IMR-90 (cell line): Measurements from ENCODE around the gene FBRSL1. TPM values are rescaled to one million over a fixed set of nuclear protein-coding genes. Genes with fewer than 3 reads are reported as not detected.

Source experiments
- ATAC-seq: fragments of 200-7000 bp; cut with Tn5 transposase; 2 replicates; pipeline ENCODE4 v1.9.1; 2020; ENCODE audit warnings: low read depth, mild to moderate bottlenecking, moderate library complexity
- BruUV-seq: library from RNA; stranded (reverse); fragments of 400-500 nt; replicated peaks from 2 replicates; lab custom pipeline; 2021; lab: Mats Ljungman, UMichigan
- CTCF ChIA-PET: fragments of 300-600 bp; formaldehyde crosslinking; extraction: SDS; loops from one replicate; lab custom pipeline; 2021; ENCODE audit warnings: antibody characterized with exemption; lab: Yijun Ruan, JAX
- POLR2A ChIA-PET: fragments of 300-600 bp; sonication (Branson Sonifier 250); formaldehyde crosslinking; loops from one replicate; lab custom pipeline; 2022; ENCODE audit warnings: antibody characterized with exemption; ENCODE audit not compliant: unreplicated experiment; lab: Charles Lee
- DNase-seq: peaks from one replicate; pipeline ENCODE4 v3.0.0; 2013
- H2AFZ ChIP-seq: replicated peaks from 2 replicates; pipeline ENCODE3; 2013; ENCODE audit warnings: low read length, mild to moderate bottlenecking; ENCODE audit not compliant: poor library complexity
- H2AK5ac ChIP-seq: 2 replicates; pipeline ENCODE4 v1.6.1; 2013; ENCODE audit warnings: low read depth, low read length, inconsistent platforms
- H2AK9ac ChIP-seq: replicated peaks from 2 replicates; pipeline ENCODE3; 2013; ENCODE audit warnings: mild to moderate bottlenecking, low read depth, low read length, moderate library complexity; ENCODE audit not compliant: poor library complexity
- H2BK120ac ChIP-seq: 2 replicates; pipeline ENCODE4 v1.6.1; 2013; ENCODE audit warnings: low read depth, low read length, inconsistent platforms
- H2BK15ac ChIP-seq: 3 replicates; pipeline ENCODE4 v1.6.1; 2013; ENCODE audit warnings: low read depth, low read length, inconsistent platforms
- H2BK20ac ChIP-seq: 2 replicates; pipeline ENCODE4 v1.6.1; 2013; ENCODE audit warnings: low read depth, mild to moderate bottlenecking, inconsistent platforms, low read length, moderate library complexity
- H2BK5ac ChIP-seq: 2 replicates; pipeline ENCODE4 v1.6.1; 2013; ENCODE audit warnings: mild to moderate bottlenecking, low read depth, low read length, inconsistent platforms; ENCODE audit not compliant: poor library complexity, severe bottlenecking
- H3K14ac ChIP-seq: replicated peaks from 2 replicates; pipeline ENCODE4 v1.6.1; 2013; ENCODE audit warnings: low read depth, low read length, inconsistent platforms
- H3K18ac ChIP-seq: 2 replicates; pipeline ENCODE4 v1.6.1; 2013; ENCODE audit warnings: low read depth, low read length, control low read depth
- H3K23ac ChIP-seq: 2 replicates; pipeline ENCODE4 v1.6.1; 2013; ENCODE audit warnings: low read depth, low read length, inconsistent platforms
- H3K27ac ChIP-seq: 2 replicates; pipeline ENCODE4 v1.5.1; 2013; ENCODE audit warnings: mild to moderate bottlenecking, control low read depth, low read length; ENCODE audit not compliant: insufficient read depth
- H3K27me3 ChIP-seq: 2 replicates; pipeline ENCODE4 v1.6.1; 2013; ENCODE audit warnings: low read length; ENCODE audit not compliant: control insufficient read depth, insufficient read depth
- H3K36me3 ChIP-seq: 2 replicates; pipeline ENCODE4 v1.6.1; 2013; ENCODE audit warnings: low read length, mixed read lengths; ENCODE audit not compliant: control insufficient read depth, insufficient read depth
- H3K4ac ChIP-seq: 2 replicates; pipeline ENCODE4 v1.6.1; 2013; ENCODE audit warnings: low read depth, low read length, inconsistent platforms
- H3K4me1 ChIP-seq: 2 replicates; pipeline ENCODE4 v1.6.1; 2013; ENCODE audit warnings: low read length, mixed read lengths; ENCODE audit not compliant: control insufficient read depth, insufficient read depth
- H3K4me2 ChIP-seq: 2 replicates; pipeline ENCODE4 v1.6.1; 2013; ENCODE audit warnings: low read depth, mild to moderate bottlenecking, control low read depth, low read length, moderate library complexity
- H3K4me3 ChIP-seq: 2 replicates; pipeline ENCODE4 v1.5.1; 2013; ENCODE audit warnings: low read depth, mild to moderate bottlenecking, control low read depth, low read length, moderate library complexity; ENCODE audit not compliant: insufficient read depth
- H3K56ac ChIP-seq: 2 replicates; pipeline ENCODE4 v1.6.1; 2013; ENCODE audit warnings: low read length, inconsistent platforms; ENCODE audit not compliant: insufficient read depth; ENCODE audit errors: extremely low read depth
- H3K79me1 ChIP-seq, 2 experiments: 2 replicates each; pipeline ENCODE4 v1.6.1; 2013; ENCODE audit warnings: low read length in 2 of 2, inconsistent platforms in 1 of 2, low read depth in 1 of 2
- H3K9ac ChIP-seq: 2 replicates; pipeline ENCODE4 v1.6.1; 2013; ENCODE audit warnings: low read depth, low read length, control low read depth
- H3K9me1 ChIP-seq: 2 replicates; pipeline ENCODE4 v1.6.1; 2013; ENCODE audit warnings: low read length, inconsistent platforms; ENCODE audit not compliant: insufficient read depth
- H3K9me3 ChIP-seq: 2 replicates; pipeline ENCODE4 v1.6.1; 2013; ENCODE audit warnings: low read length; ENCODE audit not compliant: control insufficient read depth, insufficient read depth
- H4K20me1 ChIP-seq: 2 replicates; pipeline ENCODE4 v1.6.1; 2013; ENCODE audit warnings: low read length, inconsistent platforms; ENCODE audit not compliant: insufficient read depth
- H4K5ac ChIP-seq: 2 replicates; pipeline ENCODE4 v1.6.1; 2013; ENCODE audit warnings: mild to moderate bottlenecking, low read depth, low read length, control low read depth
- H4K8ac ChIP-seq, 2 experiments: 2 replicates each; pipeline ENCODE4 v1.6.1; 2013; ENCODE audit warnings: low read depth in 2 of 2, low read length in 2 of 2, control low read depth in 1 of 2, inconsistent platforms in 1 of 2
- H4K91ac ChIP-seq: 2 replicates; pipeline ENCODE4 v1.6.1; 2013; ENCODE audit warnings: low read depth, low read length, inconsistent platforms; ENCODE audit not compliant: insufficient read depth
- FOS ChIP-seq: fragments of 150-350 bp; IDR thresholded peaks from 2 replicates; pipeline ENCODE4 v1.6.1; 2016; ENCODE audit warnings: low read depth, low read length
- USF2 ChIP-seq: fragments of 150-350 bp; IDR thresholded peaks from 2 replicates; pipeline ENCODE4 v1.6.1; 2017; ENCODE audit warnings: mild to moderate bottlenecking, antibody characterized with exemption, low read length, low read depth
- WGBS, 2 experiments: methylation state at CpG; one replicate each; pipeline versions ENCODE4 v1.1.5 to v1.1.7; 2013; ENCODE audit warnings: missing lambda C conversion rate in 2 of 2; ENCODE audit not compliant: insufficient read length in 1 of 2; ENCODE audit errors: extremely low coverage in 2 of 2; 5-methylcytosine and 5-hydroxymethylcytosine counted together
- dilution Hi-C: fragments of 300-500 bp; cut with HindIII; formaldehyde crosslinking; loops from one replicate; pipeline ENCODE4 v1.14.3; 2018; ENCODE audit warnings: low sequenced_read_pairs; ENCODE audit not compliant: unreplicated experiment
- in situ Hi-C: fragments of 300-500 bp; cut with MboI; formaldehyde crosslinking; loops from 3 replicates; pipeline ENCODE4 v1.14.3; 2019; ENCODE audit warnings: low sequenced_read_pairs, inconsistent platforms, mixed read lengths
- intact Hi-C: fragments of 100-400 bp; cut with micrococcal nuclease; formaldehyde crosslinking; loops from 2 replicates; pipeline ENCODE4 v1.10.0; 2022
- polyA plus RNA-seq, 3 experiments: library from polyadenylated mRNA; depleted of rRNA; stranded (reverse); fragments of >200 nt; gene quantifications; 2 replicates each; pipeline ENCODE4 v1.2.3, GENCODE V29; 2012; ENCODE audit warnings: low replicate concordance in 1 of 3
- total RNA-seq: library from RNA; depleted of rRNA; stranded (reverse); fragments of >200 nt; gene quantifications from 2 replicates; pipeline ENCODE4 v1.2.3, GENCODE V29; 2012

FBRSL1 gene
- total and polyA plus RNA-seq, 2 of the 4 experiments (the other 2 are of a cell fraction) = 0.36 to 10.8 TPM

GRCh38 chr12:132455565-132455964 is 34.4 kb upstream of the FBRSL1 start:
- Histone ChIP-seq H3K56ac (no peak overlapping the region), H3K9me3 (peaks cover 3% of the 10 kb centered on the region; the same call in 1 of the 2 replicates), H2BK20ac (no peak overlapping the region), H2AK9ac (no peak overlapping the region), H2AK5ac (no peak overlapping the region), H2BK15ac (no peak overlapping the region), H3K4me1 (no peaks in the 10 kb centered on the region), H3K9me1 (peaks cover 4% of the 10 kb centered on the region; the same call in 1 of the 2 replicates), H3K4me2 (no peak overlapping the region), H2BK120ac (no peak overlapping the region), H2AFZ (peak overlapping the region; percentile 43), H3K4me3 (no peak overlapping the region), H3K18ac (no peak overlapping the region), H3K4ac (no peak overlapping the region), H3K14ac (no peak overlapping the region), H4K91ac (no peak overlapping the region), H3K23ac (no peak overlapping the region), H3K27me3 (peaks cover 15% of the 10 kb centered on the region), H4K8ac (no peak overlapping the region), H4K20me1 (no peaks in the 10 kb centered on the region), H3K27ac (no peak overlapping the region), H2BK5ac (no peak overlapping the region), H3K9ac (no peak overlapping the region), H4K5ac (no peak overlapping the region), H3K36me3 (no peaks in the 10 kb centered on the region), H3K79me1 (no peaks in the 10 kb centered on the region)
- in situ Hi-C loops = no loop called here
- WGBS, 2 experiments = 87% methylated on average over 11 of the region's 15 CpGs; no CpG with 5 or more reads in 1 of the 2 experiments
- ATAC-seq (no peak), DNase-seq (no peak)
- ChIA-PET CTCF (no interaction called here), POLR2A (no interaction called here)
- intact Hi-C loops = no loop called here
- dilution Hi-C loops = no loop called here
- no TSS peak for BruUV-seq
- TF ChIP-seq FOS (no peak), USF2 (no peak)
